ENCODE data around the gene GDNF. TPM values are rescaled to one million over a fixed set of nuclear protein-coding genes. Genes with fewer than 3 reads are reported as not detected.

The GDNF gene
- total and polyA plus RNA-seq, 2 experiments from 2014 or later: 0.13 to 0.17 TPM

DNA sequence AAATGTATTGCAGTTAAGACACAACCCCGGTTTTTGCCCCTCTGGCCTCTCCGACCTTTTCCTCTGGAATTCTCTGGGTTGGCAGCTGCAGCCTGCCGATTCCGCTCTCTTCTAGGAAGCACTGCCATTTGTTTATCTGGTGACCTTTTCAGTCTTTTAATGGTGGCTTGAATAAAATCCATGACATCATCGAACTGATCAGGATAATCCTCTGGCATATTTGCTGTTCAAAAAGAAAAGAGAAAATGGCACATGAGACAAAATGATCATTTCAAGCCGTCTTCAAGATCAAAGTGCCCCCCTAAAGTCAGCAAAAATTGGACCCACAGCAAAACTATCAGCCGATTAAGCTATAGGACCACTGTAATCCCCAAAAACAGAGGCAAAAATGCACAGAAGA lies 23.9 kb downstream of the GDNF start:
- Histone ChIP-seq H3K9me2 (ENCODE audit: insufficient read depth) (peaks cover 7% of the 10 kb centered on the region; the same call in 1 of the 2 replicates), H3K36me3 (ENCODE audit: insufficient read depth) (no peaks in the 10 kb centered on the region), H3K27me3 (ENCODE audit: insufficient read depth) (no peaks in the 10 kb centered on the region), H3K4me3 (no peak overlapping the region), H3K4me1 (ENCODE audit: insufficient read depth) (peaks cover 15% of the 10 kb centered on the region), H3K4me2 (peak overlapping the region; percentile 34), H3F3A (replicated peaks; ENCODE audit: low read depth) (no peaks in the 10 kb centered on the region), H4K20me1 (replicated peaks; ENCODE audit: insufficient read depth) (no peaks in the 10 kb centered on the region), H2AFZ (no peak overlapping the region), H3K27ac (ENCODE audit: low read depth) (no peak overlapping the region), H3K79me2 (replicated peaks; ENCODE audit: insufficient read depth) (no peaks in the 10 kb centered on the region)
- H3K27ac Mint-ChIP-seq: no peak overlapping the region
- no peaks in the 10 kb centered on the region for H3K27me3 Mint-ChIP-seq (ENCODE audit: insufficient read depth, low read depth, poor library complexity)
- no peak for TF ChIP-seq ZNF331 (CRISPR knock-in tag; IDR thresholded peaks at IDR 0.05; ENCODE audit: low read depth)
- TF ChIP-seq, protein P1, sequence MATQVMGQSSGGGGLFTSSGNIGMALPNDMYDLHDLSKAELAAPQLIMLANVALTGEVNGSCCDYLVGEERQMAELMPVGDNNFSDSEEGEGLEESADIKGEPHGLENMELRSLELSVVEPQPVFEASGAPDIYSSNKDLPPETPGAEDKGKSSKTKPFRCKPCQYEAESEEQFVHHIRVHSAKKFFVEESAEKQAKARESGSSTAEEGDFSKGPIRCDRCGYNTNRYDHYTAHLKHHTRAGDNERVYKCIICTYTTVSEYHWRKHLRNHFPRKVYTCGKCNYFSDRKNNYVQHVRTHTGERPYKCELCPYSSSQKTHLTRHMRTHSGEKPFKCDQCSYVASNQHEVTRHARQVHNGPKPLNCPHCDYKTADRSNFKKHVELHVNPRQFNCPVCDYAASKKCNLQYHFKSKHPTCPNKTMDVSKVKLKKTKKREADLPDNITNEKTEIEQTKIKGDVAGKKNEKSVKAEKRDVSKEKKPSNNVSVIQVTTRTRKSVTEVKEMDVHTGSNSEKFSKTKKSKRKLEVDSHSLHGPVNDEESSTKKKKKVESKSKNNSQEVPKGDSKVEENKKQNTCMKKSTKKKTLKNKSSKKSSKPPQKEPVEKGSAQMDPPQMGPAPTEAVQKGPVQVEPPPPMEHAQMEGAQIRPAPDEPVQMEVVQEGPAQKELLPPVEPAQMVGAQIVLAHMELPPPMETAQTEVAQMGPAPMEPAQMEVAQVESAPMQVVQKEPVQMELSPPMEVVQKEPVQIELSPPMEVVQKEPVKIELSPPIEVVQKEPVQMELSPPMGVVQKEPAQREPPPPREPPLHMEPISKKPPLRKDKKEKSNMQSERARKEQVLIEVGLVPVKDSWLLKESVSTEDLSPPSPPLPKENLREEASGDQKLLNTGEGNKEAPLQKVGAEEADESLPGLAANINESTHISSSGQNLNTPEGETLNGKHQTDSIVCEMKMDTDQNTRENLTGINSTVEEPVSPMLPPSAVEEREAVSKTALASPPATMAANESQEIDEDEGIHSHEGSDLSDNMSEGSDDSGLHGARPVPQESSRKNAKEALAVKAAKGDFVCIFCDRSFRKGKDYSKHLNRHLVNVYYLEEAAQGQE (IDR thresholded peaks at IDR 0.05; ENCODE audit: unreplicated experiment): no peak
- TF ChIP-seq, protein P2, sequence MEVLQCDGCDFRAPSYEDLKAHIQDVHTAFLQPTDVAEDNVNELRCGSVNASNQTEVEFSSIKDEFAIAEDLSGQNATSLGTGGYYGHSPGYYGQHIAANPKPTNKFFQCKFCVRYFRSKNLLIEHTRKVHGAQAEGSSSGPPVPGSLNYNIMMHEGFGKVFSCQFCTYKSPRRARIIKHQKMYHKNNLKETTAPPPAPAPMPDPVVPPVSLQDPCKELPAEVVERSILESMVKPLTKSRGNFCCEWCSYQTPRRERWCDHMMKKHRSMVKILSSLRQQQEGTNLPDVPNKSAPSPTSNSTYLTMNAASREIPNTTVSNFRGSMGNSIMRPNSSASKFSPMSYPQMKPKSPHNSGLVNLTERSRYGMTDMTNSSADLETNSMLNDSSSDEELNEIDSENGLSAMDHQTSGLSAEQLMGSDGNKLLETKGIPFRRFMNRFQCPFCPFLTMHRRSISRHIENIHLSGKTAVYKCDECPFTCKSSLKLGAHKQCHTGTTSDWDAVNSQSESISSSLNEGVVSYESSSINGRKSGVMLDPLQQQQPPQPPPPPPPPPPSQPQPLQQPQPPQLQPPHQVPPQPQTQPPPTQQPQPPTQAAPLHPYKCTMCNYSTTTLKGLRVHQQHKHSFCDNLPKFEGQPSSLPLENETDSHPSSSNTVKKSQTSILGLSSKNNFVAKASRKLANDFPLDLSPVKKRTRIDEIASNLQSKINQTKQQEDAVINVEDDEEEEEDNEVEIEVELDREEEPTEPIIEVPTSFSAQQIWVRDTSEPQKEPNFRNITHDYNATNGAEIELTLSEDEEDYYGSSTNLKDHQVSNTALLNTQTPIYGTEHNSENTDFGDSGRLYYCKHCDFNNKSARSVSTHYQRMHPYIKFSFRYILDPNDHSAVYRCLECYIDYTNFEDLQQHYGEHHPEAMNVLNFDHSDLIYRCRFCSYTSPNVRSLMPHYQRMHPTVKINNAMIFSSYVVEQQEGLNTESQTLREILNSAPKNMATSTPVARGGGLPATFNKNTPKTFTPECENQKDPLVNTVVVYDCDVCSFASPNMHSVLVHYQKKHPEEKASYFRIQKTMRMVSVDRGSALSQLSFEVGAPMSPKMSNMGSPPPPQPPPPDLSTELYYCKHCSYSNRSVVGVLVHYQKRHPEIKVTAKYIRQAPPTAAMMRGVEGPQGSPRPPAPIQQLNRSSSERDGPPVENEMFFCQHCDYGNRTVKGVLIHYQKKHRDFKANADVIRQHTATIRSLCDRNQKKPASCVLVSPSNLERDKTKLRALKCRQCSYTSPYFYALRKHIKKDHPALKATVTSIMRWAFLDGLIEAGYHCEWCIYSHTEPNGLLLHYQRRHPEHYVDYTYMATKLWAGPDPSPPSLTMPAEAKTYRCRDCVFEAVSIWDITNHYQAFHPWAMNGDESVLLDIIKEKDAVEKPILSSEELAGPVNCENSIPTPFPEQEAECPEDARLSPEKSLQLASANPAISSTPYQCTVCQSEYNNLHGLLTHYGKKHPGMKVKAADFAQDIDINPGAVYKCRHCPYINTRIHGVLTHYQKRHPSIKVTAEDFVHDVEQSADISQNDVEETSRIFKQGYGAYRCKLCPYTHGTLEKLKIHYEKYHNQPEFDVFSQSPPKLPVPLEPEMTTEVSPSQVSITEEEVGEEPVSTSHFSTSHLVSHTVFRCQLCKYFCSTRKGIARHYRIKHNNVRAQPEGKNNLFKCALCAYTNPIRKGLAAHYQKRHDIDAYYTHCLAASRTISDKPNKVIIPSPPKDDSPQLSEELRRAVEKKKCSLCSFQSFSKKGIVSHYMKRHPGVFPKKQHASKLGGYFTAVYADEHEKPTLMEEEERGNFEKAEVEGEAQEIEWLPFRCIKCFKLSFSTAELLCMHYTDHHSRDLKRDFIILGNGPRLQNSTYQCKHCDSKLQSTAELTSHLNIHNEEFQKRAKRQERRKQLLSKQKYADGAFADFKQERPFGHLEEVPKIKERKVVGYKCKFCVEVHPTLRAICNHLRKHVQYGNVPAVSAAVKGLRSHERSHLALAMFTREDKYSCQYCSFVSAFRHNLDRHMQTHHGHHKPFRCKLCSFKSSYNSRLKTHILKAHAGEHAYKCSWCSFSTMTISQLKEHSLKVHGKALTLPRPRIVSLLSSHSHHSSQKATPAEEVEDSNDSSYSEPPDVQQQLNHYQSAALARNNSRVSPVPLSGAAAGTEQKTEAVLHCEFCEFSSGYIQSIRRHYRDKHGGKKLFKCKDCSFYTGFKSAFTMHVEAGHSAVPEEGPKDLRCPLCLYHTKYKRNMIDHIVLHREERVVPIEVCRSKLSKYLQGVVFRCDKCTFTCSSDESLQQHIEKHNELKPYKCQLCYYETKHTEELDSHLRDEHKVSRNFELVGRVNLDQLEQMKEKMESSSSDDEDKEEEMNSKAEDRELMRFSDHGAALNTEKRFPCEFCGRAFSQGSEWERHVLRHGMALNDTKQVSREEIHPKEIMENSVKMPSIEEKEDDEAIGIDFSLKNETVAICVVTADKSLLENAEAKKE (CRISPR knock-in tag; IDR thresholded peaks at IDR 0.05): no peak
- no peak for TF ChIP-seq EZH2phosphoT487 (IDR thresholded peaks at IDR 0.05; ENCODE audit: unreplicated experiment)
- no peak for TF ChIP-seq NANOG (IDR thresholded peaks at IDR 0.05; ENCODE audit: borderline replicate concordance)
- no peak for TF ChIP-seq EZH2 (IDR thresholded peaks at IDR 0.05; ENCODE audit: low read depth, unreplicated experiment)
- no peak for TF ChIP-seq STAT1 (IDR thresholded peaks at IDR 0.05; ENCODE audit: unreplicated experiment)
- no peak for TF ChIP-seq ZNF114 (CRISPR knock-in tag; IDR thresholded peaks at IDR 0.05)
- no peak for TF ChIP-seq CREB1 (CRISPR knock-in tag; IDR thresholded peaks at IDR 0.05; ENCODE audit: low read depth)
- TF ChIP-seq, protein P3, sequence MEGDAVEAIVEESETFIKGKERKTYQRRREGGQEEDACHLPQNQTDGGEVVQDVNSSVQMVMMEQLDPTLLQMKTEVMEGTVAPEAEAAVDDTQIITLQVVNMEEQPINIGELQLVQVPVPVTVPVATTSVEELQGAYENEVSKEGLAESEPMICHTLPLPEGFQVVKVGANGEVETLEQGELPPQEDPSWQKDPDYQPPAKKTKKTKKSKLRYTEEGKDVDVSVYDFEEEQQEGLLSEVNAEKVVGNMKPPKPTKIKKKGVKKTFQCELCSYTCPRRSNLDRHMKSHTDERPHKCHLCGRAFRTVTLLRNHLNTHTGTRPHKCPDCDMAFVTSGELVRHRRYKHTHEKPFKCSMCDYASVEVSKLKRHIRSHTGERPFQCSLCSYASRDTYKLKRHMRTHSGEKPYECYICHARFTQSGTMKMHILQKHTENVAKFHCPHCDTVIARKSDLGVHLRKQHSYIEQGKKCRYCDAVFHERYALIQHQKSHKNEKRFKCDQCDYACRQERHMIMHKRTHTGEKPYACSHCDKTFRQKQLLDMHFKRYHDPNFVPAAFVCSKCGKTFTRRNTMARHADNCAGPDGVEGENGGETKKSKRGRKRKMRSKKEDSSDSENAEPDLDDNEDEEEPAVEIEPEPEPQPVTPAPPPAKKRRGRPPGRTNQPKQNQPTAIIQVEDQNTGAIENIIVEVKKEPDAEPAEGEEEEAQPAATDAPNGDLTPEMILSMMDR (conservative IDR thresholded peaks at IDR 0.05; ENCODE audit: low read depth in 2 of 2): no peak
- no peak for TF ChIP-seq POLR2AphosphoS5 (IDR thresholded peaks at IDR 0.05; ENCODE audit: low read depth)
- TF ChIP-seq JUNB (IDR thresholded peaks at IDR 0.05; ENCODE audit: unreplicated experiment): no peak
- TF ChIP-seq, protein P4, sequence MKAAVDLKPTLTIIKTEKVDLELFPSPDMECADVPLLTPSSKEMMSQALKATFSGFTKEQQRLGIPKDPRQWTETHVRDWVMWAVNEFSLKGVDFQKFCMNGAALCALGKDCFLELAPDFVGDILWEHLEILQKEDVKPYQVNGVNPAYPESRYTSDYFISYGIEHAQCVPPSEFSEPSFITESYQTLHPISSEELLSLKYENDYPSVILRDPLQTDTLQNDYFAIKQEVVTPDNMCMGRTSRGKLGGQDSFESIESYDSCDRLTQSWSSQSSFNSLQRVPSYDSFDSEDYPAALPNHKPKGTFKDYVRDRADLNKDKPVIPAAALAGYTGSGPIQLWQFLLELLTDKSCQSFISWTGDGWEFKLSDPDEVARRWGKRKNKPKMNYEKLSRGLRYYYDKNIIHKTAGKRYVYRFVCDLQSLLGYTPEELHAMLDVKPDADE (IDR thresholded peaks at IDR 0.05): no peak
- no peaks in the 10 kb centered on the region; the same call in 2 of the 3 replicates for H3K36me3 Mint-ChIP-seq (ENCODE audit: low read depth)
- ATAC-seq: no peak
- DNase-seq (ENCODE audit: low spot score): no peak
- H3K9me3 Mint-ChIP-seq: no peaks in the 10 kb centered on the region; the same call in 2 of the 3 replicates
- no peak overlapping the region for H3K4me3 Mint-ChIP-seq
- peaks cover 12% of the 10 kb centered on the region for H3K4me1 Mint-ChIP-seq
